Cardiac septum (tissue), 1 donor: ENCODE measurements around the gene SDK2. TPM values are rescaled to one million over a fixed set of nuclear protein-coding genes. Genes with fewer than 3 reads are reported as not detected.

ENCODE experiments used
- DNase-seq: peaks from one replicate; pipeline ENCODE4 v3.0.0-alpha.2; 2020; ENCODE audit warnings: low spot score
- intact Hi-C: fragments of 100-400 bp; cut with DNase I; formaldehyde crosslinking; loops from one replicate; pipeline ENCODE4 v1.14.0; 2022
- total RNA-seq: library from RNA; stranded (reverse); fragmentation: NEBNext Ultra II Directional; extraction: Animal tissue kit (Norgen Biotek cat#: 25700); gene quantifications from one replicate; pipeline ENCODE4 v1.2.1, GENCODE V29; 2021
- donor health status: DM: no; HTN: no; CAD: no.

Gene SDK2
- total RNA-seq, 1 donor from 2014 or later, result 3.0 TPM

GRCh38 chr17:73503560-73503959 is 140.7 kb downstream of the SDK2 start:
- DNase-seq, result no peak
- intact Hi-C loops, result no loop called here

- no peak for DNase-seq
- intact Hi-C loops, result no loop called here
Observed at GRCh38 chr17:73500414-73500999, 143.7 kb downstream of the SDK2 start.

- no peak for DNase-seq
- intact Hi-C loops, result no loop called here
Observed at GRCh38 chr17:73498886-73499554, 145.2 kb downstream of the SDK2 start.

GRCh38 chr17:73498176-73498575 is 146.1 kb downstream of the SDK2 start:
- intact Hi-C loops, result no loop called here
- DNase-seq, result no peak

GRCh38 chr17:73497721-73498120 is 146.5 kb downstream of the SDK2 start:
- no peak for DNase-seq
- intact Hi-C loops, result no loop called here

GRCh38 chr17:73496232-73496631 is 148.0 kb downstream of the SDK2 start:
- intact Hi-C loops, result no loop called here
- no peak for DNase-seq

- intact Hi-C loops, result no loop called here
- DNase-seq, result no peak
Observed at GRCh38 chr17:73495641-73496040, 148.6 kb downstream of the SDK2 start.

GRCh38 chr17:73494950-73495349 is 149.3 kb downstream of the SDK2 start:
- no peak for DNase-seq
- intact Hi-C loops, result no loop called here

- intact Hi-C loops, result no loop called here
- DNase-seq, result no peak
Observed at GRCh38 chr17:73493956-73494926, 150.0 kb downstream of the SDK2 start.

GRCh38 chr17:73492821-73493814 is 151.1 kb downstream of the SDK2 start:
- no peak for DNase-seq
- intact Hi-C loops, result no loop called here

- no peak for DNase-seq
Observed at GRCh38 chr17:73492125-73492820, 152.0 kb downstream of the SDK2 start.

GRCh38 chr17:73491648-73492047 is 152.6 kb downstream of the SDK2 start:
- DNase-seq, result no peak
- intact Hi-C loops, result no loop called here

More at GRCh38 chr17:73492125-73492820, 152.0 kb downstream of the SDK2 start:
- intact Hi-C loops, result no loop called here

GRCh38 chr17:73490851-73491250 is 153.4 kb downstream of the SDK2 start:
- DNase-seq, result no peak
- intact Hi-C loops, result no loop called here

- intact Hi-C loops, result no loop called here
- DNase-seq, result no peak
Observed at GRCh38 chr17:73489991-73490390, 154.3 kb downstream of the SDK2 start.

- intact Hi-C loops, result no loop called here
- DNase-seq, result no peak
Observed at GRCh38 chr17:73489333-73489732, 154.9 kb downstream of the SDK2 start.

- no peak for DNase-seq
- intact Hi-C loops, result no loop called here
Observed at GRCh38 chr17:73485130-73485529, 159.1 kb downstream of the SDK2 start.

- intact Hi-C loops, result loop anchor here (5.0 kb wide), 1 partner anchor 104 kb away; no protein-coding TSS in a partner anchor
- DNase-seq, result no peak
Observed at GRCh38 chr17:73482894-73483293, 161.4 kb downstream of the SDK2 start.

GRCh38 chr17:73482251-73482716 is 162.0 kb downstream of the SDK2 start:
- intact Hi-C loops, result loop anchor here (5.0 kb wide), 1 partner anchor 105 kb away; no protein-coding TSS in a partner anchor
- DNase-seq, result no peak
